Endothelial cell of umbilical vein (primary cell): Measurements from ENCODE around the gene FEZF1. TPM values are rescaled to one million over a fixed set of nuclear protein-coding genes. Genes with fewer than 3 reads are reported as not detected.

Experiments
- BruUV-seq: library from RNA; stranded (reverse); fragments of 400-500 nt; replicated peaks from 2 replicates; lab custom pipeline; 2021; lab: Mats Ljungman, UMichigan
- CTCF ChIA-PET: fragments of 300-600, 350-600 bp; sonication (Branson Sonifier 250); formaldehyde crosslinking; loops from one replicate; lab custom pipeline; 2021; ENCODE audit warnings: antibody characterized with exemption, inconsistent platforms; lab: Charles Lee
- POLR2A ChIA-PET: fragments of 300-600, 350-600 bp; sonication (Branson Sonifier 250); formaldehyde crosslinking; loops from one replicate; lab custom pipeline; 2021; ENCODE audit warnings: antibody characterized with exemption, inconsistent platforms; lab: Charles Lee
- DNase-seq: peaks from one replicate; pipeline ENCODE4 v3.0.0-alpha.2; 2011; ENCODE audit warnings: low read depth, low spot score
- FAIRE-seq: peaks from 2 replicates; lab custom pipeline; 2011; peaks lifted over from hg19 to GRCh38; lab: Jason Lieb, UNC
- H2AFZ ChIP-seq: 2 replicates; pipeline ENCODE4 v1.6.0; 2012; ENCODE audit warnings: low read depth, low read length, control low read depth, inconsistent platforms
- H3K27ac ChIP-seq: 2 replicates; pipeline ENCODE4 v1.5.1; 2011; ENCODE audit warnings: low read depth, mild to moderate bottlenecking, control low read depth, low read length, moderate library complexity; ENCODE audit not compliant: insufficient read depth
- H3K27me3 ChIP-seq, 2 experiments: 2 replicates each; pipeline versions ENCODE4 v1.6.0 to v1.6.1; 2011; ENCODE audit warnings: low read length in 2 of 2, mixed read lengths in 1 of 2; ENCODE audit not compliant: control insufficient read depth in 2 of 2, insufficient read depth in 2 of 2
- H3K36me3 ChIP-seq, 2 experiments: 2 replicates in 1 of 2; 3 replicates in 1 of 2; pipeline ENCODE4 v1.5.1; 2011; ENCODE audit warnings: low read length in 2 of 2, mild to moderate bottlenecking in 1 of 2, moderate library complexity in 1 of 2; ENCODE audit not compliant: control insufficient read depth in 2 of 2, insufficient read depth in 2 of 2; ENCODE audit errors: extremely low read depth in 1 of 2
- H3K4me1 ChIP-seq: 3 replicates; pipeline ENCODE4 v1.5.1; 2011; ENCODE audit warnings: mild to moderate bottlenecking, low read length; ENCODE audit not compliant: control insufficient read depth, insufficient read depth; ENCODE audit errors: extremely low read depth
- H3K4me2 ChIP-seq: 2 replicates; pipeline ENCODE4 v1.6.1; 2011; ENCODE audit warnings: low read length, control low read depth, mixed read lengths; ENCODE audit not compliant: insufficient read depth
- H3K4me3 ChIP-seq, 3 experiments: fragments of 200-600 bp in 1 of 3; sonication (generic), shearing (Covaris generic) in 1 of 3; replicated peaks in 1 of 3; 2 replicates each; pipeline ENCODE4 v1.5.1; 2011 to 2016; ENCODE audit warnings: control low read depth in 3 of 3, low read length in 3 of 3, mild to moderate bottlenecking in 2 of 3, inconsistent platforms in 1 of 3, low read depth in 1 of 3, moderate library complexity in 1 of 3; ENCODE audit not compliant: insufficient read depth in 1 of 3
- H3K79me2 ChIP-seq: 2 replicates; pipeline ENCODE4 v1.6.0; 2012; ENCODE audit warnings: low read length, inconsistent platforms; ENCODE audit not compliant: control insufficient read depth, insufficient read depth
- H3K9ac ChIP-seq: replicated peaks from 2 replicates; pipeline ENCODE3; 2011; ENCODE audit warnings: low read length, control low read depth; ENCODE audit not compliant: insufficient read depth; ENCODE audit errors: extremely low read depth
- H3K9me1 ChIP-seq: replicated peaks from 3 replicates; pipeline ENCODE4 v1.6.0; 2011; ENCODE audit warnings: mild to moderate bottlenecking, low read length; ENCODE audit not compliant: control insufficient read depth, insufficient read depth; ENCODE audit errors: extremely low read depth
- H3K9me3 ChIP-seq: replicated peaks from 2 replicates; pipeline ENCODE4 v1.5.1; 2012; ENCODE audit warnings: low read length, inconsistent platforms; ENCODE audit not compliant: control insufficient read depth, insufficient read depth
- H4K20me1 ChIP-seq: replicated peaks from 2 replicates; pipeline ENCODE3; 2011; ENCODE audit warnings: mild to moderate bottlenecking, low read length; ENCODE audit not compliant: control insufficient read depth, insufficient read depth; ENCODE audit errors: extremely low read depth
- EZH2 ChIP-seq: IDR thresholded peaks from 2 replicates; pipeline ENCODE4 v1.6.1; 2012; ENCODE audit warnings: borderline replicate concordance, low read depth, mild to moderate bottlenecking, moderate library complexity, low read length, inconsistent platforms; ENCODE audit not compliant: severe bottlenecking
- FOS ChIP-seq: IDR thresholded peaks from 2 replicates; pipeline ENCODE4 v1.6.1; 2011; ENCODE audit warnings: mild to moderate bottlenecking, low read length, moderate library complexity, borderline replicate concordance; ENCODE audit not compliant: insufficient read depth
- GATA2 ChIP-seq: IDR thresholded peaks from 2 replicates; pipeline ENCODE4 v1.7.0; 2011; ENCODE audit warnings: low read depth, mild to moderate bottlenecking, moderate library complexity, mixed read lengths, low read length; ENCODE audit not compliant: insufficient read length, insufficient read depth
- JUN ChIP-seq: IDR thresholded peaks from 2 replicates; pipeline ENCODE4 v1.6.1; 2011; ENCODE audit warnings: borderline replicate concordance, low read depth; ENCODE audit not compliant: insufficient read length, insufficient read depth
- MYC ChIP-seq: IDR thresholded peaks from one replicate; pipeline ENCODE4 v1.6.1; 2011; ENCODE audit warnings: mild to moderate bottlenecking, low read depth, low read length
- POLR2A ChIP-seq: IDR thresholded peaks from 2 replicates; pipeline ENCODE4 v1.6.1; 2012; ENCODE audit warnings: low read depth, mild to moderate bottlenecking, control low read depth, low read length
- POLR2AphosphoS5 ChIP-seq: IDR thresholded peaks from 2 replicates; pipeline ENCODE4 v1.6.1; 2012; ENCODE audit warnings: low read depth, mild to moderate bottlenecking, control low read depth, low read length, moderate library complexity; ENCODE audit not compliant: insufficient read depth
- dilution Hi-C: fragments of 300-500 bp; cut with MboI; formaldehyde crosslinking; loops from one replicate; pipeline ENCODE4 v1.15.0; 2019; ENCODE audit warnings: low sequenced_read_pairs; ENCODE audit not compliant: extremely low pct_ligation_motif_present
- intact Hi-C: fragments of 100-400 bp; cut with micrococcal nuclease; formaldehyde crosslinking; loops from one replicate; pipeline ENCODE4 v1.10.0; 2022
- polyA plus RNA-seq, 4 experiments: library from polyadenylated mRNA; depleted of rRNA in 3 of 4; stranded (reverse) in 3 of 4; unstranded in 1 of 4; fragments of >200 nt; gene quantifications; 2 replicates each; pipeline versions ENCODE4 v1.2.1 to v1.2.3, GENCODE V29; 2011 to 2012; ENCODE audit warnings: missing spikeins in 1 of 4
- total RNA-seq: library from RNA; stranded (reverse); gene quantifications from 2 replicates; pipeline ENCODE4 v1.2.3, GENCODE V29; 2021
- TF ChIP-seq, protein P1 (sequence below): IDR thresholded peaks from 2 replicates; pipeline ENCODE4 v1.6.1; 2011; ENCODE audit not compliant: insufficient read depth, insufficient read length
- TF ChIP-seq, protein P2 (sequence below), 2 donors: IDR thresholded peaks; 1 replicate in 1 of 2; 2 replicates in 1 of 2; pipeline ENCODE4 v1.5.1; 2011; ENCODE audit warnings: low read length in 2 of 2, mild to moderate bottlenecking in 2 of 2, moderate library complexity in 2 of 2, control low read depth in 1 of 2, inconsistent platforms in 1 of 2, low read depth in 1 of 2; ENCODE audit not compliant: insufficient read depth in 1 of 2; ENCODE audit errors: extremely low read depth in 1 of 2

FEZF1 gene
- total and polyA plus RNA-seq, 2 donors (not counting 3 experiments of a cell fraction or from before 2014, with no cell fraction given): not detected

DNA sequence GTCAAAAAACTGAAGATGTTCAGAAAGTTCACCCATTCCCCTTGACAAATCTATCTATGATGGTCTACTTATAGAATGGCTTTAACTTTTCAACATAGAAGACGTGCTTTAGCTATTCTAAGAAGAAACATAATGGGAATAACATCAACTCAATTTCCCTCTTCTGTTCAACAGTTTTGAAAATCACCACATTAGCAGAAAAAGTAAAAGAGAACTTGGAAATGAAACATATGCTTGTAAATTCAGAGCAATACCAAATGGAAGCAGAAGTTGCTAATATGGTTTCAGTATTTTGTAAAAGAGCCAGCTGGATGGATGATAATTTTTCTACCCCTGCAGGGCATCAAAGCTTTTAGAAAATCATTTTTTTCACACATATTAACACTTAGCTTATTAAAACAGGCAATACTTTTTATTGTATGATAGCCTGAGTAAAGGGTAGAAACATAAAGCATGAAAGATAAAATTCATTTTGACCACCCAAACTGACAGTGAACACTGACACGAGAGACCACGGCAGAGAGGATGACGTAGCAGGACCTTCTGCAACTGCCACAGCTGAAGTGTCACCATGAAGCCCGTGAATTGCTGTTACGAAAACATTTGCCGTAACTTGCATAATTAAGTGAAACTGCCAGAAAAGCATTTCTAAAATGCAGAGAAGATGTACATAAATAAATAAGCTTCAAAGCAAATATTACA lies 39.2 kb upstream of the FEZF1 start:
- no peaks in the 10 kb centered on the region for H3K4me1 ChIP-seq
- TF ChIP-seq, protein P1, sequence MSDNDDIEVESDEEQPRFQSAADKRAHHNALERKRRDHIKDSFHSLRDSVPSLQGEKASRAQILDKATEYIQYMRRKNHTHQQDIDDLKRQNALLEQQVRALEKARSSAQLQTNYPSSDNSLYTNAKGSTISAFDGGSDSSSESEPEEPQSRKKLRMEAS: no peak
- TF ChIP-seq POLR2A: no peak
- TF ChIP-seq GATA2: no peak
- no peak for TF ChIP-seq JUN
- no peak for TF ChIP-seq FOS
- TF ChIP-seq, protein P2, sequence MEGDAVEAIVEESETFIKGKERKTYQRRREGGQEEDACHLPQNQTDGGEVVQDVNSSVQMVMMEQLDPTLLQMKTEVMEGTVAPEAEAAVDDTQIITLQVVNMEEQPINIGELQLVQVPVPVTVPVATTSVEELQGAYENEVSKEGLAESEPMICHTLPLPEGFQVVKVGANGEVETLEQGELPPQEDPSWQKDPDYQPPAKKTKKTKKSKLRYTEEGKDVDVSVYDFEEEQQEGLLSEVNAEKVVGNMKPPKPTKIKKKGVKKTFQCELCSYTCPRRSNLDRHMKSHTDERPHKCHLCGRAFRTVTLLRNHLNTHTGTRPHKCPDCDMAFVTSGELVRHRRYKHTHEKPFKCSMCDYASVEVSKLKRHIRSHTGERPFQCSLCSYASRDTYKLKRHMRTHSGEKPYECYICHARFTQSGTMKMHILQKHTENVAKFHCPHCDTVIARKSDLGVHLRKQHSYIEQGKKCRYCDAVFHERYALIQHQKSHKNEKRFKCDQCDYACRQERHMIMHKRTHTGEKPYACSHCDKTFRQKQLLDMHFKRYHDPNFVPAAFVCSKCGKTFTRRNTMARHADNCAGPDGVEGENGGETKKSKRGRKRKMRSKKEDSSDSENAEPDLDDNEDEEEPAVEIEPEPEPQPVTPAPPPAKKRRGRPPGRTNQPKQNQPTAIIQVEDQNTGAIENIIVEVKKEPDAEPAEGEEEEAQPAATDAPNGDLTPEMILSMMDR (IDR thresholded peaks at IDR 0.05; ENCODE audit: extremely low read depth in 1 of 2, insufficient read depth in 1 of 2, low read depth in 1 of 2, low read length in 2 of 2): no peak
- TF ChIP-seq MYC: no peak
- no peak for TF ChIP-seq POLR2AphosphoS5
- TF ChIP-seq EZH2: no peak
- H3K9ac ChIP-seq: no peak overlapping the region
- no peak overlapping the region for H3K27ac ChIP-seq
- CTCF ChIA-PET: no interaction called here
- no peaks in the 10 kb centered on the region for H3K36me3 ChIP-seq
- POLR2A ChIA-PET: no interaction called here
- no peaks in the 10 kb centered on the region for H4K20me1 ChIP-seq
- no TSS peak for BruUV-seq
- DNase-seq: no peak
- FAIRE-seq: no peak
- intact Hi-C loops (no loop called here), dilution Hi-C loops (no loop called here)
- H2AFZ ChIP-seq: no peak overlapping the region
- no peaks in the 10 kb centered on the region for H3K9me3 ChIP-seq
- no peak overlapping the region for H3K4me2 ChIP-seq
- H3K79me2 ChIP-seq: no peaks in the 10 kb centered on the region
- no peaks in the 10 kb centered on the region for H3K9me1 ChIP-seq
- H3K27me3 ChIP-seq: no peaks in the 10 kb centered on the region
- no peak overlapping the region for H3K4me3 ChIP-seq
